T-helper 17 cell (primary cell): Measurements from ENCODE around the gene C6orf89. TPM values are rescaled to one million over a fixed set of nuclear protein-coding genes. Genes with fewer than 3 reads are reported as not detected.
A peak's percentile ranks its signal among the peaks of the same experiment; 100 is the strongest.

ENCODE experiments used
- ATAC-seq: fragments of 150-1000 bp; cut with Tn5 transposase; 2 replicates; pipeline ENCODE4 v1.10.0; 2021; ENCODE audit warnings: mild to moderate bottlenecking, moderate library complexity
- DNase-seq, 3 donors: peaks; one replicate each; pipeline versions ENCODE4 v3.0.0 to v3.0.0-alpha.2; 2020 to 2021
- H3K9me3 ChIP-seq: one replicate; pipeline ENCODE4 v1.7.0; 2013; ENCODE audit warnings: low read length, mild to moderate bottlenecking; ENCODE audit not compliant: control insufficient read depth, poor library complexity, severe bottlenecking
- H3K27ac Mint-ChIP-seq: one replicate; pipeline ENCODE4 v1.8.0; 2022; ENCODE audit warnings: mild to moderate bottlenecking, moderate library complexity, mixed read lengths
- H3K27me3 Mint-ChIP-seq: one replicate; pipeline ENCODE4 v1.8.0; 2022; ENCODE audit warnings: mixed read lengths
- H3K36me3 Mint-ChIP-seq: one replicate; pipeline ENCODE4 v1.8.0; 2022; ENCODE audit warnings: low read depth, mixed read lengths
- H3K4me1 Mint-ChIP-seq: one replicate; pipeline ENCODE4 v1.8.0; 2022; ENCODE audit warnings: mild to moderate bottlenecking, mixed read lengths
- H3K4me3 Mint-ChIP-seq: one replicate; pipeline ENCODE4 v1.8.0; 2022; ENCODE audit warnings: mild to moderate bottlenecking, moderate library complexity, mixed read lengths
- total RNA-seq, 4 donors: library from RNA in 2 of 4; stranded (reverse) in 2 of 4; gene quantifications; one replicate each; pipeline ENCODE4 v1.2.3 and lab custom pipeline; 2022 to 2026

Gene C6orf89
- total RNA-seq, 2 donors from 2014 or later: 30.9 to 36.4 TPM

GRCh38 chr6:36969240-36969691, 83.5 kb downstream of the C6orf89 start:
- ATAC-seq (no peak), DNase-seq (no peak)
- no peaks in the 10 kb centered on the region for H3K9me3 ChIP-seq
- Mint-ChIP-seq H3K27me3 (no peaks in the 10 kb centered on the region), H3K4me3 (no peak overlapping the region), H3K36me3 (peaks cover 3% of the 10 kb centered on the region), H3K27ac (no peak overlapping the region), H3K4me1 (peaks cover 15% of the 10 kb centered on the region)

- peaks cover 8% of the 10 kb centered on the region for H3K4me1 Mint-ChIP-seq
- peak overlapping the region; percentile 28 for H3K4me3 Mint-ChIP-seq
- no peaks in the 10 kb centered on the region for H3K27me3 Mint-ChIP-seq
- H3K9me3 ChIP-seq: no peaks in the 10 kb centered on the region
- no peak for ATAC-seq
- DNase-seq: no peak
- no peak overlapping the region for H3K27ac Mint-ChIP-seq
- peaks cover 3% of the 10 kb centered on the region for H3K36me3 Mint-ChIP-seq
Measured at GRCh38 chr6:36969988-36970891, 84.5 kb downstream of the C6orf89 start.

- no peak for DNase-seq
- Mint-ChIP-seq H3K4me3 (no peak overlapping the region), H3K36me3 (peaks cover 3% of the 10 kb centered on the region), H3K27ac (no peak overlapping the region), H3K4me1 (peaks cover 3% of the 10 kb centered on the region), H3K27me3 (no peaks in the 10 kb centered on the region)
- no peak for ATAC-seq
- no peaks in the 10 kb centered on the region for H3K9me3 ChIP-seq
Measured at GRCh38 chr6:36970892-36971842, 85.4 kb downstream of the C6orf89 start.

DNA sequence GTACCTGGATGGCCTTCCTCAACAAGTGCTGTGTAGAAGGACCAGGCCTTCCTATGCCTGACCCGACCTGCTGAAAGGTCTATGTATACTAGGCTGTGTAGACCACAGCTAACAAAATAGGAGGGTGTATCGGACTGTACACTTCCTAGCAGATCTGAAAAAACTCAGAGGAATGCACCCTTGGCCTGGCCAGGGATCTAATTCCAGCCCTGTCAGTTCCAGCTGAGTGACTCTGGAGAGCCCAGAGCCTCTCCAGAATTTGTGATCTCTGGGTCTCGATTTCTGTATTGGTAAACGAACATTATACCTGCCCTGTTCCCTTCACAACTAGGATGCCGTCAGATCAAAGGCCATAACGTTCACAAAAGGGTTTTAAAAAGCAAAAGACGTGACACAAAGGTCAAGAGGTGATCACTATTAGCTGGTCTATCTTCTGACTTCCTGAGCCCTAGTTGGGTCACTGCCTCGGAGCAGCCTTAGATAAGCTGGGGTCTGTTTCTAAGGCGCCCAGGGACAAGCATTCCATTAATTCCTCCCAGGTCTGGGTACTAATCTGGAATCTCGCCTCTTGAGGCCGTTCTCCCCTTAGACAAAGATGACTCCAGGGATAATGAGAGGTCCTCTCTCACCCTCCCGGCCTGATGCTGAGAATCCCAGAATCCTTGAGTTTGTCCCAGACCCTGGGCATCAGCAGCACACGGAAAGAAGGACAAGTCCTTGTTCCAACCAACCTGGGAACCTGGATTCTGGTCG, 86.3 kb downstream of the C6orf89 start:
- Mint-ChIP-seq H3K27me3 (no peaks in the 10 kb centered on the region), H3K27ac (peak overlapping the region; percentile 14), H3K4me3 (no peak overlapping the region), H3K4me1 (peaks cover 3% of the 10 kb centered on the region), H3K36me3 (peaks cover 6% of the 10 kb centered on the region)
- no peak for DNase-seq
- no peak for ATAC-seq
- H3K9me3 ChIP-seq: no peaks in the 10 kb centered on the region

- H3K27me3 Mint-ChIP-seq: no peaks in the 10 kb centered on the region
- no peak overlapping the region for H3K27ac Mint-ChIP-seq
- ATAC-seq: no peak
Measured at GRCh38 chr6:36973190-36973589, 87.4 kb downstream of the C6orf89 start.

GRCh38 chr6:36973647-36974046, 87.9 kb downstream of the C6orf89 start:
- ATAC-seq (no peak), DNase-seq (no peak)
- no peaks in the 10 kb centered on the region for H3K9me3 ChIP-seq
- Mint-ChIP-seq H3K4me3 (no peak overlapping the region), H3K36me3 (peaks cover 5% of the 10 kb centered on the region), H3K27me3 (no peaks in the 10 kb centered on the region), H3K4me1 (peaks cover 7% of the 10 kb centered on the region), H3K27ac (no peak overlapping the region)

More at GRCh38 chr6:36973190-36973589, 87.4 kb downstream of the C6orf89 start:
- H3K4me3 Mint-ChIP-seq: no peak overlapping the region
- no peaks in the 10 kb centered on the region for H3K9me3 ChIP-seq
- no peak for DNase-seq
- H3K4me1 Mint-ChIP-seq: peaks cover 7% of the 10 kb centered on the region
- H3K36me3 Mint-ChIP-seq: peaks cover 6% of the 10 kb centered on the region

DNA sequence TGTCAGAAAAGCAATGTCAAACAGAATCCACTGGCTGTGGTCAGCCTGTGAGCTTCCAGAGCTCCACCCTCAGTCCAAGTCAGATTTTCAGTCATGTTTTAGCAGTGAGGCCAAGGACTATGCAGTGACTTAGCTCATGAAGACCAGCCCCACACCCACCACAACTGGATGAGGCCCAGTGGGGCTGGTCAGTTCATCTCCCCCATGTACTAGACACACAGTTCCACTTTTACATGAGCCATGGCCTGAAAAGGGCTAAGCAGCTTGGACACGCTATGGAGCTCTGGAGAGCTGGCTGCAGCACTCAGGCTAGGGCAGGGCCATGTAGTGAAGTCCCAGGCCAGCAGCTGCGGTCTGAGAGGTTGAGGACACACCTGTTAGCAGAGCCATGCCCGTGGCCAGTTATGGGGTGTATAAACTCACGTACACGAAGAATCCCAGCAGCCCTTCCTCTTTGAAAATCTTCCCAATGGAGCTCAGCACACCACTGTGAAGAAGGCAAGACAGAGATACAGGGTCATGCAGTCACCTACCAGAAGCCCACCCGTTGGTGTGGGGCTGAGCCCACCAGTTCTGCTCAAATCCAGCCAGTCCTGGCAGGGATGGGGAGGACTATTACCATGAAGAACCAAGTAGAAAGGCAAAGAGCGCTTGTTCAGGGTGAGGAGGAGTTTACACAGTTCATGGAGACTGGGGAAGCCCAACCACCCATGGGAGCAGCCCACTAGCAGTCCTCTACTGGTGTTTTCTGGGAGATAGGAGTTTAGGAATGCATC, 89.7 kb downstream of the C6orf89 start:
- H3K36me3 Mint-ChIP-seq: peaks cover 3% of the 10 kb centered on the region
- DNase-seq (no peak), ATAC-seq (no peak)
- H3K4me1 Mint-ChIP-seq: peaks cover 16% of the 10 kb centered on the region
- no peaks in the 10 kb centered on the region for H3K27me3 Mint-ChIP-seq
- H3K9me3 ChIP-seq: no peaks in the 10 kb centered on the region
- no peak overlapping the region for H3K4me3 Mint-ChIP-seq
- H3K27ac Mint-ChIP-seq: peak overlapping the region; percentile 79

GRCh38 chr6:36976007-36976264, 90.2 kb downstream of the C6orf89 start:
- H3K27me3 Mint-ChIP-seq: no peaks in the 10 kb centered on the region
- peaks cover 19% of the 10 kb centered on the region for H3K4me1 Mint-ChIP-seq
- ATAC-seq (no peak), DNase-seq (no peak)
- no peaks in the 10 kb centered on the region for H3K9me3 ChIP-seq
- H3K4me3 Mint-ChIP-seq: no peak overlapping the region
- H3K36me3 Mint-ChIP-seq: peaks cover 3% of the 10 kb centered on the region
- peak overlapping the region; percentile 79 for H3K27ac Mint-ChIP-seq

DNA sequence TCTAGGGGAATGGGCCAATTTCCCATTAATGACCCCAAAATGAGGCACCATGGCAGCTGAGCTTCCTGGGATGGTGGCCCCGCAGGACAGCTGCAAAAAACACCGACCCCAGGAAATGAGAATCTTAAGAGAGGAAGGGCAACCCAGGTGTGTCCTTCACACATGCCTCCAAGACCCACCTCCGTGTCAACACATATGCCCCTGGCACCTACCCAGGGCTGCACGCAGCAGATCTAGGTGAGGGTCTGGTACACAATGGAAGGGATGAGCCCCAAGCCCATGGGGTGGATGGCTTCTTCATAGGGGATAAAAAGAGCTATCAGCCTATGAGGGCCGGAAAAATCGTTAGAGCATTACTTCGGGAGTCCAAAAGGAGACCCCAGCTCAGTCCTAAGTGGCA, 90.8 kb downstream of the C6orf89 start:
- Mint-ChIP-seq H3K4me1 (peaks cover 23% of the 10 kb centered on the region), H3K36me3 (peaks cover 3% of the 10 kb centered on the region), H3K27ac (peak overlapping the region; percentile 79), H3K4me3 (no peak overlapping the region), H3K27me3 (no peaks in the 10 kb centered on the region)
- H3K9me3 ChIP-seq: no peaks in the 10 kb centered on the region
- DNase-seq (no peak), ATAC-seq (no peak)

DNA sequence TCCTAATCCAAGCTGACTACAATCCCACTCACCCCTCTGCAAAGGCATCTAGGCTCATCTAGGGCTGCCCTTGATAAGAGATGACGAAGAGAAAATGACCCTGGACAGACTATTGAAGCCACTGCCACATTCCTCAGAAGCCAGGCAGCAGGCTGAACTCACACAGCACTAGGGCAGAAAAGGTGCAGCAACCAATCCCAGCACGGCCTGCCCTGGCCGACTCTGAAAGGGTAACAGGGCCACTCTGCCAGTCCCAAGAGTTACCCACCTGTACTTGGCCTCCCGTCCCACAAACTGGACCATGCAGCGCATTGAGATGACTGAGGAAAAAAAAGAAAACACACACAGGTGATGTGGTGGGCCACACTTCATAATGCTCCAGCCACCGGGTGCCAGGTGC, 91.2 kb downstream of the C6orf89 start:
- H3K27me3 Mint-ChIP-seq: no peaks in the 10 kb centered on the region
- peaks cover 27% of the 10 kb centered on the region for H3K4me1 Mint-ChIP-seq
- DNase-seq (no peak), ATAC-seq (no peak)
- H3K9me3 ChIP-seq: no peaks in the 10 kb centered on the region
- H3K36me3 Mint-ChIP-seq: peaks cover 5% of the 10 kb centered on the region
- no peak overlapping the region for H3K27ac Mint-ChIP-seq
- H3K4me3 Mint-ChIP-seq: no peak overlapping the region

DNA sequence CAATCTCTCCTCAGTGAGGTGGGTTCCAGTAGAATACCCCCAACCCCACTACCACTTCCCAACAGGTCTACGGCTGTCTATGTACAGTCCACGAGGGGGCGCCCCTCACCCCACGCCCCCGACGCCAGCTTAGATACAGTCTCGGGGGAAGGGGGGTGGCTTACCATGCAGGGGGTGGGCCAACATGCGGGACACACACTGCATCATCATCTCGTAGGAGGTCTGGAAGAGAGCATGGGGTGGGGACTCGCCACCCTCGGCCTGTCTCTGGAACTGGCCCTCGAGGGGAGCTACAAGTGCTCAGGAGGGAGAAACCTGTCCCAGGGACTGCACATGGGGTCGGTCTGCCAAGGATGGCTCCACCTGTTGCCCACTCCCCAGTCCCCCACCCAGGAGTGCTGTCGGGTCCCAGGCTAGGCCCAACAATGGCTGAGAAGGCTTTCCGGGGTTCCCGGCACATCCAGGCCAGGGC, 91.8 kb downstream of the C6orf89 start:
- H3K36me3 Mint-ChIP-seq: peaks cover 7% of the 10 kb centered on the region
- H3K27ac Mint-ChIP-seq: no peak overlapping the region

More for the DNA sequence above, 91.8 kb downstream of the C6orf89 start:
- DNase-seq (no peak), ATAC-seq (peak; percentile 45)
- Mint-ChIP-seq H3K4me1 (peaks cover 29% of the 10 kb centered on the region), H3K27me3 (no peaks in the 10 kb centered on the region), H3K4me3 (no peak overlapping the region)
- no peaks in the 10 kb centered on the region for H3K9me3 ChIP-seq
